ENCODE results near the gene PRRX1.

Gene PRRX1

DNA sequence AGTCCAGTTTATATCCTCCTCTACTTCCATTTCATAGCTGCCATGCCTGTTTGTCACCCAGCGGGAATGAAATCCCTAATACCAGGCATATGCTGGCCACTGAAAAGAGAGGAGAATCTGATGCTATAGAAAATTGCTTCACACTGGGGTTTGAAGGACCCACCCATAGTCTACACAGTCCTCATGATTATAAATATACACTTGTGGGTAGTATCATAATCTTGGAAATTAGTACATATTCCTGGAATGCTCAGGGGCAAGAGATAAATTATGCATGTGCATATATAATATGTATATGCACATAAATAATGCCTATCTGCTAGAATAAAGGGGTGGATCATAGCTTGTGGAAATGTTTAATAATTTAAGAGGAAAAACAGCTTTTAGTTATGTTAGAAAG lies 105.8 kb downstream of the PRRX1 start:
- no peak for DNase-seq (ENCODE audit: low read depth)

DNA sequence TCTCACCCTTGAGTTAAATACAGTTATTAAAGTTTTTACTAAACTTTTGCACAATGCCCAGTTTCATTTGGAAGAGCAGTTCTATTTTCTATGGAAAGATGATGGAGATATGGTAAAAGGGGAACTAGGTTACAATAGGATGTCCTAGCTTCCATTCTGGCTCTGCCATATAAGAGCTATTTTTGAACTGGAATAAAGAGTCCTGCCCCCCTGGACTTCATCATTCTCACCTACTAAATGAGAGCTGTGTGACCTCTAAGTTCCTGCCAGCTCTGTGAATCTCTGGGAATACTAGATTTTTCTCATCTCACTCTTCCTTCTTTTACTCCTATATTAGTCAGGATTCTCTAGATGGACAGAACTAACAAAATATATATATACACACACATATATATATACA lies 106.3 kb downstream of the PRRX1 start:
- no peak for DNase-seq (ENCODE audit: low read depth)

- no peak for DNase-seq (ENCODE audit: low read depth)
Measured at GRCh38 chr1:170776252-170776651, 112.3 kb downstream of the PRRX1 start.

DNA sequence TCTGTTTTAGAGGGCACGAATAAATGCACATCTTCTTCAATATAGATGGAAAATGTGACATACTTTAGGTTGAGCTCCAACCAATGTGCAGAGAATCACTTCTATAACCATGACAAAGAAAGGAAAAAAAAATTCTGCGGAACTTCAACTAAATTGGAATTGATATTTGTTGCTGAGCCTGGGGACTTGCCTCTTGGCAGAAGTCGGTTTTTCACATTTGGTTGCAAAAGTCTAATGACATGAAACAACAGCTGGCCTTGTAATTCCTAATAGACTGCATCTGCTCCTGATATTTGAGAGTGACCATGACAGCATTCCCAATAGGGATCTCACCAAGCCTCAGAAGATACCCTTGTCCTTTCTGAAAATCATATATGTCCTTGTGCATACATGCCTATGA lies 112.8 kb downstream of the PRRX1 start:
- DNase-seq (ENCODE audit: low read depth): no peak

Measured in T follicular helper cell (primary cell).